GM12872 (cell line): ENCODE data around the gene RNF103.

Experiments
- TF ChIP-seq, protein P1 (sequence below): IDR thresholded peaks from 3 replicates; pipeline ENCODE4 v1.5.1; 2011; ENCODE audit warnings: low read depth, mild to moderate bottlenecking, low read length, moderate library complexity; ENCODE audit not compliant: insufficient read depth

RNF103 gene

DNA sequence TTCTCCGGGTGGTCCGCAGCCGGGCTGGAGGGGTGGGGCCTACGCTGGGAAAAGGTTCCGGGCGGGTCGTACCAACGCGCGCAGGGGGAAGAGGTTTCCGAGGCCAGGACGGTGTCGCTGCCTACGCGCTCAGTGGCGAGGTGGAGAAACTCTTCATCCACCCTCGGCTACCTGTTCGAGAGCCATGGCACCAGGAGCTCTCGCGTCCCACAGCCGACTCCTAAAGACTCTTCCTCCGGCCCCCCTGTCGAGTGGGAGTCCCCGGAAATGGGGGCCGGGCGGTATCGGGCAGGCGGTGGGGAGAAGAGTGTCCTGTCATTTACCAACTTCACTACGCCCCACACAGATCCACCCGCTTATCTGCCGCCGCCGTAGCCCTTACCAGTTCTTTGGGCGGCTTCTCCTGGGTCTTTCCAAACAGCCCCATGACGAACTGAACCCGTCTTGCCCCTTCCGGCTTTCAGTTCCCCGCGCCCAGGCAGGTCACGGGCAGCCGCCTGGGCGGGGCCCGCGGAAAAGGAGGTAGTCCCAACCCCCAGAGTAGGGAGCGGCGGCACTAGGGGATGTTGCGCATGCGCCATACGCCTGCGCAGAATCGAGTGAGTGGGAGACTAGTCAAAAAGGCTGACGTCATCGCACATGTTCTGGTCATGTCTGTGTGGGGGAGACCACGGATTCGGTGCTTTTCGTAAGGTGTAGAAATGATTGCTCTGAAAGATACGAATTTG lies 60.6 kb downstream of the RNF103 start, which contains the start of gene CHMP3:
CHMP3 (minus strand) TSS at position 522 of the 728 bp plus-strand sequence; CDS start at position 427, 95 bp downstream.
- TF ChIP-seq, protein P1, sequence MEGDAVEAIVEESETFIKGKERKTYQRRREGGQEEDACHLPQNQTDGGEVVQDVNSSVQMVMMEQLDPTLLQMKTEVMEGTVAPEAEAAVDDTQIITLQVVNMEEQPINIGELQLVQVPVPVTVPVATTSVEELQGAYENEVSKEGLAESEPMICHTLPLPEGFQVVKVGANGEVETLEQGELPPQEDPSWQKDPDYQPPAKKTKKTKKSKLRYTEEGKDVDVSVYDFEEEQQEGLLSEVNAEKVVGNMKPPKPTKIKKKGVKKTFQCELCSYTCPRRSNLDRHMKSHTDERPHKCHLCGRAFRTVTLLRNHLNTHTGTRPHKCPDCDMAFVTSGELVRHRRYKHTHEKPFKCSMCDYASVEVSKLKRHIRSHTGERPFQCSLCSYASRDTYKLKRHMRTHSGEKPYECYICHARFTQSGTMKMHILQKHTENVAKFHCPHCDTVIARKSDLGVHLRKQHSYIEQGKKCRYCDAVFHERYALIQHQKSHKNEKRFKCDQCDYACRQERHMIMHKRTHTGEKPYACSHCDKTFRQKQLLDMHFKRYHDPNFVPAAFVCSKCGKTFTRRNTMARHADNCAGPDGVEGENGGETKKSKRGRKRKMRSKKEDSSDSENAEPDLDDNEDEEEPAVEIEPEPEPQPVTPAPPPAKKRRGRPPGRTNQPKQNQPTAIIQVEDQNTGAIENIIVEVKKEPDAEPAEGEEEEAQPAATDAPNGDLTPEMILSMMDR, result no peak

DNA sequence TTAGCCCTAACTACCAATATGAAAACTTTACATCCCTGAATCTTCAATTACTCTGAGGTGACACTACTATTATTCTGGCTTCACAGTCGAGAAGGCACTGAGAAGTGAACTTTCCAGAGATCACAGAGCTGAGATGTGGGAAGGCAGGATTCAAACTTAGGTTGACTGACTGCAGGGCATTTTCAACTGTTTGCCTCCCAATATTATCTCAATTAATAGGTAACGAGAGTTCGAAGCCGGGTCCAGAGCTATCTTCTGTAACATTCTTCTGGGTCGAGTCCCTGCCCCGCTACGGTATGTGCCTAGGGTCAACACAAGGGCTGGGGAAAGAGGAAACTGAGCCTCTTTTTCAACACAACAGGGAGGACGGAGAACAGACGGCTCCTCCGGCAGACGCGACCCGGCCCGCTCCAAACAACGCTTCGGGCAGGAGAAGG lies 61.2 kb downstream of the RNF103 start:
- TF ChIP-seq, protein P1, result no peak

DNA sequence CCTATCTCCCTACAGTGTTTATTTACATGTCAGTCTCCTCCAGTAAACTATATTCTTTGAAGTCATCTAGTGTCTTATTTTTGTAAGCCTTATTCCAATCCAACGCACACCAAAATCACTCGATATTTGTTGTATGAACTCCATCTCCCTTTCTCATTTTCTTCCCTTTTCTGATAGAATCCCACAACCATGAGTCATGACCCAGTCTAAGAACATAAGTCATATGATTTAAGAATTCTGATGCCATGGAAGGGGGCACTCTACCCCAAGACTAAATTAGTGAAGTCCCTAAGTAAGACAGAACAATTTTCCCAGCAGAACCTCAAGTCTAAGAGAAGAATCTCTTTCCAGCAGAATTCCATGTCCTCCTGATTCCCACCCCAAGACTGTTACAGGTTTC lies 65.8 kb downstream of the RNF103 start:
- TF ChIP-seq, protein P1, result no peak

DNA sequence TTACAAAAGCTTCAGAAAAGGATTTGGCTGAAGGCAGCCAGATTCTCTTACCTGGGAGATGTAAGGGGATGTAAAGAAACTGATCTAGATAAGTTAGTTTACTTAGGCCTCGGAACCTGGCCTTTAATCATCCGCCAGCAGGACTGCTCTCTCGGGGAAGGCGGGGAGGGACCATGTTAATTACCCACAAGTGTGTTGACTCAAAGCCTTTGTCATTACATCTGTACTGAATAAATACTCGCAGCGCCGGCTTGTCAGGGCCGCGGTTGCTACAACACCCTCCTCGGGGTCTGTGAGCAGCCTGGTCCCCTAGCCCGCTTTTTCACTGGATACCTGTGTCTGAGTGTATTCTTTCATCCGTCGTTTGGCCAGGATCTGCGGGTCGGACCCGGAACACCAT lies 67.2 kb downstream of the RNF103 start:
- TF ChIP-seq, protein P1, result no peak
